MV-4-11 (cell line): ENCODE data around the gene MALT1.
A peak's percentile ranks its signal among the peaks of the same experiment; 100 is the strongest.

Experiments used
- DNase-seq: peaks from one replicate; lab custom pipeline; 2025; lab: John Stamatoyannopoulos, UW

MALT1 gene

GRCh38 chr18:58690259-58690658 lies 19.0 kb downstream of the MALT1 start:
- no peak for DNase-seq

- DNase-seq, result peak; percentile 2
Measured at GRCh38 chr18:58691256-58691655, 20.0 kb downstream of the MALT1 start.

- no peak for DNase-seq
Measured at GRCh38 chr18:58692422-58693185, 21.3 kb downstream of the MALT1 start.

GRCh38 chr18:58694221-58694620 lies 23.0 kb downstream of the MALT1 start:
- no peak for DNase-seq

- no peak for DNase-seq
Measured at GRCh38 chr18:58694720-58695468, 23.6 kb downstream of the MALT1 start.

- DNase-seq, result no peak
Measured at GRCh38 chr18:58695772-58696171, 24.5 kb downstream of the MALT1 start.

- DNase-seq, result no peak
Measured at GRCh38 chr18:58697146-58697545, 25.9 kb downstream of the MALT1 start.

- no peak for DNase-seq
Measured at GRCh38 chr18:58698701-58699193, 27.5 kb downstream of the MALT1 start.

GRCh38 chr18:58699551-58699950 lies 28.3 kb downstream of the MALT1 start:
- no peak for DNase-seq

GRCh38 chr18:58700209-58700608 lies 28.9 kb downstream of the MALT1 start:
- no peak for DNase-seq

- DNase-seq, result no peak
Measured at GRCh38 chr18:58712930-58713329, 41.7 kb downstream of the MALT1 start.

GRCh38 chr18:58714259-58714658 lies 43.0 kb downstream of the MALT1 start:
- no peak for DNase-seq

GRCh38 chr18:58714821-58715220 lies 43.6 kb downstream of the MALT1 start:
- DNase-seq, result no peak

GRCh38 chr18:58715540-58715939 lies 44.3 kb downstream of the MALT1 start:
- no peak for DNase-seq

GRCh38 chr18:58716060-58716756 lies 44.9 kb downstream of the MALT1 start:
- peak; percentile 54 for DNase-seq

- DNase-seq, result no peak
Measured at GRCh38 chr18:58721566-58722239, 50.4 kb downstream of the MALT1 start.

- DNase-seq, result no peak
Measured at GRCh38 chr18:58723810-58724602, 52.7 kb downstream of the MALT1 start.

- DNase-seq, result no peak
Measured at GRCh38 chr18:58726671-58727070, 55.4 kb downstream of the MALT1 start.

GRCh38 chr18:58727776-58728500 lies 56.7 kb downstream of the MALT1 start:
- DNase-seq, result no peak

- no peak for DNase-seq
Measured at GRCh38 chr18:58728719-58729118, 57.5 kb downstream of the MALT1 start.

GRCh38 chr18:58730618-58731017 lies 59.4 kb downstream of the MALT1 start:
- DNase-seq, result peak; percentile 17
